HT1080 (cell line): ENCODE results near the gene TUBGCP6. TPM values are rescaled to one million over a fixed set of nuclear protein-coding genes. Genes with fewer than 3 reads are reported as not detected.
A peak's percentile ranks its signal among the peaks of the same experiment; 100 is the strongest.

Experiments used
- DNase-seq: peaks from one replicate; pipeline ENCODE4 v3.0.0-alpha.2; 2015; ENCODE audit warnings: low read depth
- total RNA-seq: library from RNA; depleted of rRNA; stranded (reverse); fragments of >200 nt; shearing (Covaris generic); gene quantifications from 2 replicates; pipeline ENCODE4 v1.2.3, GENCODE V29; 2014

TUBGCP6 gene
- total RNA-seq, 1 experiment from 2014 or later: 13.1 TPM

GRCh38 chr22:50199251-50199721 lies 45.5 kb downstream of the TUBGCP6 start:
- no peak for DNase-seq

GRCh38 chr22:50198624-50199017 lies 46.2 kb downstream of the TUBGCP6 start:
- DNase-seq: no peak

GRCh38 chr22:50197856-50198623 lies 46.8 kb downstream of the TUBGCP6 start:
- DNase-seq: no peak

- DNase-seq: no peak
Observed at GRCh38 chr22:50197000-50197800, 47.6 kb downstream of the TUBGCP6 start.

- DNase-seq: no peak
Observed at GRCh38 chr22:50196256-50196655, 48.6 kb downstream of the TUBGCP6 start.

- DNase-seq: no peak
Observed at GRCh38 chr22:50194037-50194805, 50.6 kb downstream of the TUBGCP6 start.

- DNase-seq: no peak
Observed at GRCh38 chr22:50193621-50194020, 51.2 kb downstream of the TUBGCP6 start.

GRCh38 chr22:50192436-50193204 lies 52.2 kb downstream of the TUBGCP6 start:
- DNase-seq: no peak

- DNase-seq: no peak
Observed at GRCh38 chr22:50190941-50191741, 53.7 kb downstream of the TUBGCP6 start.

GRCh38 chr22:50190182-50190940 lies 54.5 kb downstream of the TUBGCP6 start:
- DNase-seq: peak; percentile 68

GRCh38 chr22:50189849-50190181 lies 55.0 kb downstream of the TUBGCP6 start:
- no peak for DNase-seq

- DNase-seq: no peak
Observed at GRCh38 chr22:50189184-50189848, 55.5 kb downstream of the TUBGCP6 start.

GRCh38 chr22:50188356-50188755 lies 56.5 kb downstream of the TUBGCP6 start:
- no peak for DNase-seq

- DNase-seq: no peak
Observed at GRCh38 chr22:50186761-50187523, 57.9 kb downstream of the TUBGCP6 start.

GRCh38 chr22:50186181-50186714 lies 58.6 kb downstream of the TUBGCP6 start:
- no peak for DNase-seq

GRCh38 chr22:50185375-50186087 lies 59.3 kb downstream of the TUBGCP6 start, which contains the start of gene TRABD:
Gene TRABD (plus strand): TSS chr22:50185913. CDS start chr22:50193061, 7,148 bp downstream.
- DNase-seq: peak; percentile 64

- no peak for DNase-seq
Observed at GRCh38 chr22:50184902-50185374, 59.9 kb downstream of the TUBGCP6 start.
